ENCODE measurements around the gene RPS17.

The RPS17 gene

DNA sequence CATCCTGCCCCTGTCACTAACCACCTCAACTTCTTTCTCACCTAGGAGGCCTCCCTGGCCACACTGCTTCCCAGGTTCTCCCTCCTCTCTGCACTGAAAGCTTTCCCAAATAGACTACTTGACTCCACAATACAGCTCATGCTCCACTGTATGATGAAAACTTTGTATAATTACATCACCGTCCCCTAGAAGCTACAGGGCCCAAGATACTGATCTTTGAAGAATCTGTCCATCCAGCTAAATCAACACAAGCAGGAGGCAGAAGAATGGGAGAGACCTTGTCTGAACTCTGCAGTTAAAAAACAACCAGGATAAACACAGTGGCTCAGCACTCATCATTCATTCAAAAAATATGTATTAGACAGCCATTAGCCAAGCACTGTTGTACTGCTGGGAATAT, 26.4 kb upstream of the RPS17 start:
- CTCF ChIA-PET, result interaction anchor here (1.6 kb wide), 1 partner anchor 9 kb away, joined by 5 read pairs; no protein-coding TSS in a partner anchor
- POLR2A ChIA-PET, result no interaction called here
- DNase-seq (ENCODE audit: extremely low spot score), result no peak
- TF ChIP-seq, protein P1, sequence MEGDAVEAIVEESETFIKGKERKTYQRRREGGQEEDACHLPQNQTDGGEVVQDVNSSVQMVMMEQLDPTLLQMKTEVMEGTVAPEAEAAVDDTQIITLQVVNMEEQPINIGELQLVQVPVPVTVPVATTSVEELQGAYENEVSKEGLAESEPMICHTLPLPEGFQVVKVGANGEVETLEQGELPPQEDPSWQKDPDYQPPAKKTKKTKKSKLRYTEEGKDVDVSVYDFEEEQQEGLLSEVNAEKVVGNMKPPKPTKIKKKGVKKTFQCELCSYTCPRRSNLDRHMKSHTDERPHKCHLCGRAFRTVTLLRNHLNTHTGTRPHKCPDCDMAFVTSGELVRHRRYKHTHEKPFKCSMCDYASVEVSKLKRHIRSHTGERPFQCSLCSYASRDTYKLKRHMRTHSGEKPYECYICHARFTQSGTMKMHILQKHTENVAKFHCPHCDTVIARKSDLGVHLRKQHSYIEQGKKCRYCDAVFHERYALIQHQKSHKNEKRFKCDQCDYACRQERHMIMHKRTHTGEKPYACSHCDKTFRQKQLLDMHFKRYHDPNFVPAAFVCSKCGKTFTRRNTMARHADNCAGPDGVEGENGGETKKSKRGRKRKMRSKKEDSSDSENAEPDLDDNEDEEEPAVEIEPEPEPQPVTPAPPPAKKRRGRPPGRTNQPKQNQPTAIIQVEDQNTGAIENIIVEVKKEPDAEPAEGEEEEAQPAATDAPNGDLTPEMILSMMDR (IDR thresholded peaks at IDR 0.05; ENCODE audit: control extremely low read depth, extremely low read depth, low read depth, missing control alignments), result no peak

DNA sequence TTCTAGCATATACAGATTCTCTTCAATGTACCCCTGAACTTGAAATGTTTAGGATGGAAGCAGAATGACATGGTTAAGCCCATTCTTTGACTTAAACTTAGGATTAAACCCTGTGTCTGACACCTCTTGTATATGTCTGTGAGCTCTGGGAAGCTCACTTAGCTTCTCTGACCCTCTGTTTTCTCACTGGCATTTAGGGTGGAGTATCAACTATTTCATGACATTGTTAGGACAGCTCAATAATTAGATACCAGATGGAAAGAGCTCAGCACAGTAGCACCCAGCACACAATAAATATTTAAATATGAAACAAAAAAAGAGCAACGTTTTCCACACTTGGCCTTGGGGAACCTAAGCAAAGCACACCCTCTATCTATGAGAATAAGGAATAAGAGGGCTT, 18.2 kb upstream of the RPS17 start:
- TF ChIP-seq, protein P1 (IDR thresholded peaks at IDR 0.05; ENCODE audit: control extremely low read depth, extremely low read depth, low read depth, missing control alignments), result no peak
- CTCF ChIA-PET, result interaction anchor here (0.8 to 3.0 kb wide), 8 partner anchors 9 to 28 kb away, joined by 3 to 8 read pairs (median 4); no protein-coding TSS in a partner anchor
- POLR2A ChIA-PET, result no interaction called here
- DNase-seq (ENCODE audit: extremely low spot score), result no peak

DNA sequence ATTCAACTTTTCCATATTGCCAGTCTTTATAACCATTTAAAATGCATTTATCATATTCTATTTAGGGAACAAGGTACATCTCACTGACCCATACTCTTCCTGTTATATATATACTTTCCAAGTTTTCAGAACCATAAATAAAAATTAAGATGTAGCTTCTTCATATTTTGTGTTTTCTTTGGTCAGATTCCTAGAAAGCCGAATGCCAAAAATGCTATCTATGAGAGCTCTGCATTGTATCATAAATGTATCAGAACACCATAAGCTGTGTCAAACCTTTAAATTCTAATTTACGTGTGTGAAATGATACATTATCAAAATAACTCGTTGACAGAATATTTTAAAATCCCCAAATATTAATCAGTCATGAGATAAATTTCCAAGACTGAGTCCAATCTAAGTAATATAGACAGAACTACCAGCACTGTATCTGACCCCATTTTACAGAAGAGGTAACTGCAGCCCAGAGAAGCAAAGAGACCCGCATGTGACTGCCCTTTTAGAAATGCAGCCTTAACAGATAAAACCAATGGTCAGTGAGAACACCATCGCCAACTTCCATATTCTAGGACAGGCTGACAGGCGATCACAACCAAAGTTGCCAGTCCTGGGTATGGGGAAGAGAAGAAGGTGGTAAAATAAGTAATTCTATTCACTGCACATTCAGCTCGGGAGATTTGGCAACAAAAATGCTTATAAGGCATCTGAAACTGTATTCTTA, 16.2 kb upstream of the RPS17 start:
- no peak for DNase-seq (ENCODE audit: extremely low spot score)
- TF ChIP-seq, protein P1 (IDR thresholded peaks at IDR 0.05; ENCODE audit: control extremely low read depth, extremely low read depth, low read depth, missing control alignments), result no peak
- POLR2A ChIA-PET, result no interaction called here
- CTCF ChIA-PET, result interaction anchor here (1.4 to 2.3 kb wide), 3 partner anchors 11 to 26 kb away, joined by 4 to 5 read pairs (median 4); no protein-coding TSS in a partner anchor

DNA sequence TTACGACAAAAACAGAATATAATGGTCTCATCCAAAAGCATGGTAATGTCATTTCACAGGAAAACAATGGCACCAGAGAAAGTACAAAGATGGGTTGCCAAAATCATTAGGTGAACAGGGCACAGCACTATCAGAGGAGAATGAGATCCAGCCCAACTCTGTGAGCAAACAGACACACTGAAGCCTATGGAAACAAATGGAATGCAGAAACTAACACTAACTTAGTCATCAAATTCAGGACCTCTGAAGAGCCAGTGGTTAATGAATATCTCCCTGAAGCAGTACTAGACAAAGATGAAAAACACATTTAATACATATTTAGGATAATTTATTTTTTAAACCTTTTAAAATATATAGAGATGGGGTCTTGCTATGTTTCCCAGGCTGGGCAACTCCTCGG, 14.6 kb upstream of the RPS17 start:
- TF ChIP-seq, protein P1 (IDR thresholded peaks at IDR 0.05; ENCODE audit: control extremely low read depth, extremely low read depth, low read depth, missing control alignments), result no peak
- ChIA-PET POLR2A (no interaction called here), CTCF (interaction anchor here (1.8 kb wide), 1 partner anchor 14 kb away, joined by 4 read pairs; no protein-coding TSS in a partner anchor)
- no peak for DNase-seq (ENCODE audit: extremely low spot score)

DNA sequence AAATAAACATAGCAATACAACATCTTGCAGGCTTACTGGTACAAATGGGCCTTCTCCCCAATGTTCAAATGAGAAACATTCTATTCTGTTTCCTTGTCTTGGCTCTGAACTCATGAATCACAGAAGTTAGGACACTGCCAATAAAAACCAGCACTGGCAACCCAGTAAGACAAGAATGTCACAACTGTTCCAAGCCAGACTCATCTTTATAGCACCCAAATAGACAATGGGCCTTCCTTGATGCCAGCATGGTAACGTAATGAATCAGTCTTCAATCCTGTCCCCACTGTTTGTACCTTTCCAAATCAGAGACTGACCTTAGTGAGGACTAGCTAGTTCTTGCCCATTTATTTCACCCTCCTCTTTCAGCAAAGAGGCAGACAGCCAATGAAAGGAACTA, 14.1 kb upstream of the RPS17 start:
- TF ChIP-seq, protein P1 (IDR thresholded peaks at IDR 0.05; ENCODE audit: control extremely low read depth, extremely low read depth, low read depth, missing control alignments), result no peak
- ChIA-PET CTCF (interaction anchor here (2.0 kb wide), 1 partner anchor 11 kb away, joined by 9 read pairs; no protein-coding TSS in a partner anchor), POLR2A (interaction anchor here (0.8 to 1.2 kb wide), 2 partner anchors 10 to 14 kb away, joined by 3 read pairs; partner anchors contain the start of gene RPS17)
- DNase-seq (ENCODE audit: extremely low spot score), result no peak

- CTCF ChIA-PET, result interaction anchor here (1.4 to 2.0 kb wide), 3 partner anchors 10 to 23 kb away, joined by 8 to 9 read pairs (median 9); partner anchors contain the start of gene RPS17
- POLR2A ChIA-PET, result interaction anchor here (0.8 to 1.2 kb wide), 2 partner anchors 9 to 14 kb away, joined by 3 read pairs; partner anchors contain the start of gene RPS17
- TF ChIP-seq, protein P1 (IDR thresholded peaks at IDR 0.05; ENCODE audit: control extremely low read depth, extremely low read depth, low read depth, missing control alignments), result no peak
- no peak for DNase-seq (ENCODE audit: extremely low spot score)
Observed at GRCh38 chr15:82553846-82554245, 13.6 kb upstream of the RPS17 start.

Data from GM10248 (cell line).